D721Med (cell line): ENCODE data around the gene GOT1.

Experiments
- DNase-seq: peaks from one replicate; pipeline ENCODE4 v3.0.0; 2011; ENCODE audit warnings: low spot score; ENCODE audit not compliant: insufficient read length
- FAIRE-seq: peaks from 2 replicates; lab custom pipeline; 2011; peaks lifted over from hg19 to GRCh38; lab: Jason Lieb, UNC
- TF ChIP-seq, protein P1 (sequence below): IDR thresholded peaks from 2 replicates; pipeline ENCODE4 v1.5.1; 2012; ENCODE audit warnings: mild to moderate bottlenecking, control low read depth; ENCODE audit not compliant: insufficient read depth; ENCODE audit errors: missing control alignments

The GOT1 gene

GRCh38 chr10:99372546-99373271 is 57.7 kb downstream of the GOT1 start:
- TF ChIP-seq, protein P1, sequence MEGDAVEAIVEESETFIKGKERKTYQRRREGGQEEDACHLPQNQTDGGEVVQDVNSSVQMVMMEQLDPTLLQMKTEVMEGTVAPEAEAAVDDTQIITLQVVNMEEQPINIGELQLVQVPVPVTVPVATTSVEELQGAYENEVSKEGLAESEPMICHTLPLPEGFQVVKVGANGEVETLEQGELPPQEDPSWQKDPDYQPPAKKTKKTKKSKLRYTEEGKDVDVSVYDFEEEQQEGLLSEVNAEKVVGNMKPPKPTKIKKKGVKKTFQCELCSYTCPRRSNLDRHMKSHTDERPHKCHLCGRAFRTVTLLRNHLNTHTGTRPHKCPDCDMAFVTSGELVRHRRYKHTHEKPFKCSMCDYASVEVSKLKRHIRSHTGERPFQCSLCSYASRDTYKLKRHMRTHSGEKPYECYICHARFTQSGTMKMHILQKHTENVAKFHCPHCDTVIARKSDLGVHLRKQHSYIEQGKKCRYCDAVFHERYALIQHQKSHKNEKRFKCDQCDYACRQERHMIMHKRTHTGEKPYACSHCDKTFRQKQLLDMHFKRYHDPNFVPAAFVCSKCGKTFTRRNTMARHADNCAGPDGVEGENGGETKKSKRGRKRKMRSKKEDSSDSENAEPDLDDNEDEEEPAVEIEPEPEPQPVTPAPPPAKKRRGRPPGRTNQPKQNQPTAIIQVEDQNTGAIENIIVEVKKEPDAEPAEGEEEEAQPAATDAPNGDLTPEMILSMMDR = no peak
- DNase-seq (no peak), FAIRE-seq (no peak)

- DNase-seq (no peak), FAIRE-seq (no peak)
- TF ChIP-seq, protein P1 = peak; percentile 57
These were observed 59.4 kb downstream of the GOT1 start for GRCh38 chr10:99370993-99371392.

GRCh38 chr10:99369551-99369950 is 60.9 kb downstream of the GOT1 start:
- TF ChIP-seq, protein P1 = no peak
- DNase-seq (no peak), FAIRE-seq (no peak)

GRCh38 chr10:99369126-99369525 is 61.3 kb downstream of the GOT1 start:
- FAIRE-seq = no peak
- DNase-seq = no peak
- TF ChIP-seq, protein P1 = no peak

GRCh38 chr10:99368646-99369045 is 61.8 kb downstream of the GOT1 start:
- FAIRE-seq (no peak), DNase-seq (no peak)
- TF ChIP-seq, protein P1 = no peak

DNA sequence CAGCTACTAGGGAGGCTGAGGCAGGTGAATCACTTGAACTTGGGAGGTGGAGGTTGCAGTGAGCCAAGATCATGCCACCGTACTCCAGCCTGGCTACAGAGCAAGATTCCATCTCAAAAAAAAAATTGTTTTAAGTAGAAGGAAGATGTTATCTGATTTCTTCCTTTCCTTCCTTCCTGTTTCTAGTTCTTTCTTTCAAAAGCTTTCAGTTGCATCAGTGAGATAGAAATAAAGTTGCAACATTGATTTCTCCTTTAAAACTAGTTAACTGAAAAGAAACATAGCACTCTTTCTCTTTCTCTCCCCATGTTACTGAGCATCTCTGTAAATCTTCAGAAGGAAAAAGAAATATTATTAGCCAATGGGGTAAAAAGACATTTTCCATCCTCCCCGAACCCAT is 63.8 kb downstream of the GOT1 start:
- FAIRE-seq (no peak), DNase-seq (no peak)
- TF ChIP-seq, protein P1 = no peak

- TF ChIP-seq, protein P1 = no peak
- FAIRE-seq = no peak
- no peak for DNase-seq
These were observed 64.7 kb downstream of the GOT1 start for GRCh38 chr10:99365736-99366135.
